Heart left ventricle (tissue), 16 donors: ENCODE measurements around the gene FLVCR1. TPM values are rescaled to one million over a fixed set of nuclear protein-coding genes. Genes with fewer than 3 reads are reported as not detected.
"Not testable (repeated sequence)": the region's sequence is repeated elsewhere in the genome, so short reads cannot be mapped to it uniquely, and the experiment has no call there.

ENCODE experiments used
- ATAC-seq, 4 donors: fragments of 200-7000 bp; cut with Tn5 transposase; one replicate each; pipeline ENCODE4 v1.9.1; 2020 to 2022; ENCODE audit warnings: moderate library complexity in 4 of 4, mild to moderate bottlenecking in 3 of 4, moderate number of reproducible peaks in 1 of 4
- DNase-seq, 5 donors: peaks; one replicate each; pipeline ENCODE4 v3.0.0-alpha.2; 2020
- H3K27ac ChIP-seq, 12 donors: fragments of 200-600 bp; sonication (generic) in 4 of 12; one replicate each; pipeline versions ENCODE4 v1.5.0 to v1.8.0; 2016 to 2022; ENCODE audit warnings: mild to moderate bottlenecking in 2 of 12
- H3K27me3 ChIP-seq, 9 donors: fragments of 200-600 bp; sonication (generic) in 2 of 9; one replicate each; pipeline versions ENCODE4 v1.5.1 to v1.8.0; 2016 to 2022; ENCODE audit warnings: mild to moderate bottlenecking in 3 of 9
- H3K36me3 ChIP-seq, 9 donors: fragments of 200-600 bp; sonication (generic) in 2 of 9; one replicate each; pipeline versions ENCODE4 v1.5.0 to v1.8.0; 2018 to 2022; ENCODE audit warnings: mild to moderate bottlenecking in 2 of 9
- H3K4me1 ChIP-seq, 12 donors: fragments of 200-600 bp; sonication (generic) in 4 of 12; one replicate each; pipeline versions ENCODE4 v1.5.0 to v1.8.0; 2016 to 2022; ENCODE audit warnings: mild to moderate bottlenecking in 3 of 12
- H3K4me3 ChIP-seq, 12 donors: fragments of 200-600 bp; sonication (generic) in 4 of 12; one replicate each; pipeline versions ENCODE4 v1.5.0 to v1.8.0; 2017 to 2022; ENCODE audit warnings: mild to moderate bottlenecking in 9 of 12, moderate library complexity in 4 of 12
- H3K9me3 ChIP-seq, 12 donors: fragments of 200-600 bp; sonication (generic) in 4 of 12; one replicate each; pipeline versions ENCODE4 v1.5.0 to v1.8.0; 2016 to 2022; ENCODE audit warnings: mild to moderate bottlenecking in 1 of 12
- CTCF ChIP-seq, 12 donors: fragments of 200-600 bp; sonication (generic) in 4 of 12; IDR thresholded peaks; one replicate each; pipeline versions ENCODE4 v1.5.0 to v1.8.0; 2018 to 2022; ENCODE audit warnings: antibody characterized with exemption in 12 of 12, mild to moderate bottlenecking in 5 of 12
- POLR2A ChIP-seq, 2 donors: fragments of 450-650 bp; IDR thresholded peaks; one replicate each; pipeline ENCODE4 v1.6.1; 2017; ENCODE audit warnings: antibody characterized with exemption in 2 of 2, mild to moderate bottlenecking in 2 of 2, moderate library complexity in 2 of 2
- WGBS, 4 donors: extraction: QIAGEN DNeasy Blood & Tissue Kit in 2 of 4; methylation state at CpG; one replicate each; pipeline versions ENCODE4 v1.1.5 to v1.1.7; 2013 to 2018; 5-methylcytosine and 5-hydroxymethylcytosine counted together
- intact Hi-C, 10 donors: fragments of 100-400 bp; cut with DNase I; formaldehyde crosslinking; loops; one replicate each; pipeline versions ENCODE4 v1.11.1 to v1.14.2; 2022
- polyA plus RNA-seq, 2 donors: library from polyadenylated mRNA; stranded (reverse); fragments of 200-250 nt; gene quantifications; one replicate each; pipeline ENCODE4 v1.2.3, GENCODE V29; 2013
- total RNA-seq, 9 donors: library from RNA; depleted of rRNA in 2 of 9; stranded (reverse); fragments of >200 nt in 2 of 9; fragmentation: NEBNext Ultra II Directional in 3 of 9; extraction: Animal tissue kit (Norgen Biotek cat#: 25700) in 3 of 9; gene quantifications; one replicate each; pipeline versions ENCODE4 v1.1.0 to v1.2.4, GENCODE V29; 2016 to 2023
- donor health status: ischemic (EF 13 %, LVEDD 7.1; RV severe dilation, severe dysfunction).
- donor health status: healthy with polysubstance abuse.
- donor health status: DM: no; HTN: yes; CAD: no.
- donor health status: DM: no; HTN: no; CAD: no.
- donor health status: ischemic (EF 25% LVEDD 6.9; RV normal size, moderate dysfunction).
- donor health status: ischemic (EF 25% LVEDD 5.7; RV mildly dilated, moderate dysfunction).
- donor health status: healthy.
- donor health status: DM: yes; HTN: yes; CAD: no.
- donor health status: ischemic (EF 35%, LVEDD 5.7; RV mildly dilated, moderate dysfunction).
- donor health status: nonischemic (EF 11% LVEDD 7.7; RV severe dilation, severe dysfunction).
- donor health status: DM: yes; HTN: yes; CAD: no.
- donor health status: PGD.
- donor health status: ischemic (EF 29% LVEDD 5.4; RV normal size, mild dysfunction).
- donor health status: nonischemic (EF 23%, LVEDD 6.1; RV moderate dilation, normal function).

The FLVCR1 gene
- total and polyA plus RNA-seq, 11 donors = 0.44 to 3.0 (median 2.4) TPM

- Histone ChIP-seq H3K27ac (no peak overlapping the region), H3K36me3 (peaks cover 0 to 20% (median 9%) of the 10 kb centered on the region in 9 donors), H3K9me3 (peaks cover 0 to 41% (median 29%) of the 10 kb centered on the region in 12 donors), H3K4me3 (no peak overlapping the region), H3K27me3 (no peaks in the 10 kb centered on the region), H3K4me1 (no peaks in the 10 kb centered on the region)
- TF ChIP-seq CTCF (IDR thresholded peaks at IDR 0.05) (no peak), POLR2A (IDR thresholded peaks at IDR 0.05) (no peak)
- intact Hi-C loops = no loop called here
- DNase-seq (no peak), ATAC-seq (no peak)
- 83 to 97% (median 94%) methylated on average over 3 of the region's 3 CpGs for WGBS, 4 donors
Measured at GRCh38 chr1:212902054-212902453, 44.0 kb downstream of the FLVCR1 start.

GRCh38 chr1:212903664-212904063 lies 45.6 kb downstream of the FLVCR1 start:
- no peak for ATAC-seq
- WGBS, 4 donors = 90 to 96% (median 92%) methylated on average over 1 of the region's 1 CpG

GRCh38 chr1:212908071-212908470 lies 50.0 kb downstream of the FLVCR1 start:
- not testable (repeated sequence) for H3K36me3 ChIP-seq
- 57 to 74% (median 62%) methylated on average over 12 of the region's 12 CpGs for WGBS, 4 donors

More at GRCh38 chr1:212903664-212904063, 45.6 kb downstream of the FLVCR1 start:
- H3K27me3 ChIP-seq = no peaks in the 10 kb centered on the region
- no peaks in the 10 kb centered on the region for H3K4me1 ChIP-seq
- peaks cover 0 to 9% (median 4%) of the 10 kb centered on the region in 9 donors for H3K36me3 ChIP-seq
- H3K9me3 ChIP-seq = peaks cover 0 to 41% (median 29%) of the 10 kb centered on the region in 12 donors
- TF ChIP-seq CTCF (IDR thresholded peaks at IDR 0.05) (no peak), POLR2A (IDR thresholded peaks at IDR 0.05) (no peak)
- no peak for DNase-seq
- intact Hi-C loops = no loop called here
- H3K4me3 ChIP-seq = no peak overlapping the region
- H3K27ac ChIP-seq = no peak overlapping the region

GRCh38 chr1:212908971-212909370 lies 50.9 kb downstream of the FLVCR1 start:
- peaks cover 0 to 10% (median 0%) of the 10 kb centered on the region in 12 donors for H3K9me3 ChIP-seq
- ATAC-seq = no peak
- intact Hi-C loops = no loop called here
- WGBS, 4 donors = 79 to 94% (median 92%) methylated on average over 2 to 3 of the region's 3 CpGs
- DNase-seq = no peak
- no peaks in the 10 kb centered on the region for H3K27me3 ChIP-seq
- H3K27ac ChIP-seq = no peak overlapping the region
- TF ChIP-seq CTCF (IDR thresholded peaks at IDR 0.05) (no peak), POLR2A (IDR thresholded peaks at IDR 0.05) (no peak)
- no peak overlapping the region for H3K4me3 ChIP-seq
- no peaks in the 10 kb centered on the region for H3K4me1 ChIP-seq
- no peaks in the 10 kb centered on the region for H3K36me3 ChIP-seq

More at GRCh38 chr1:212908071-212908470, 50.0 kb downstream of the FLVCR1 start:
- H3K9me3 ChIP-seq = peaks cover 0 to 10% (median 0%) of the 10 kb centered on the region in 12 donors
- H3K27me3 ChIP-seq, DNase-seq, H3K27ac ChIP-seq, ATAC-seq, intact Hi-C loops, H3K4me1 ChIP-seq, H3K4me3 ChIP-seq: not testable (repeated sequence)

GRCh38 chr1:212909652-212910063 lies 51.6 kb downstream of the FLVCR1 start:
- WGBS, 4 donors = 89 to 94% (median 90%) methylated on average over 3 of the region's 3 CpGs
- no peak for ATAC-seq
- H3K4me1 ChIP-seq = no peaks in the 10 kb centered on the region

GRCh38 chr1:212910213-212910612 lies 52.1 kb downstream of the FLVCR1 start:
- H3K4me3 ChIP-seq, H3K4me1 ChIP-seq, H3K36me3 ChIP-seq, H3K27ac ChIP-seq, ATAC-seq, intact Hi-C loops, H3K27me3 ChIP-seq, DNase-seq, H3K9me3 ChIP-seq: not testable (repeated sequence)
- WGBS, 4 donors = 66 to 83% (median 73%) methylated on average over 7 to 9 of the region's 10 CpGs

More at GRCh38 chr1:212909652-212910063, 51.6 kb downstream of the FLVCR1 start:
- no peak for TF ChIP-seq CTCF (IDR thresholded peaks at IDR 0.05)
- no peak for TF ChIP-seq POLR2A (IDR thresholded peaks at IDR 0.05)
- Histone ChIP-seq H3K27ac (no peak overlapping the region), H3K9me3 (peaks cover 0 to 10% (median 0%) of the 10 kb centered on the region in 12 donors), H3K4me3 (no peak overlapping the region), H3K36me3 (no peaks in the 10 kb centered on the region), H3K27me3 (no peaks in the 10 kb centered on the region)
- DNase-seq = no peak
- intact Hi-C loops = no loop called here

GRCh38 chr1:212913638-212914037 lies 55.6 kb downstream of the FLVCR1 start:
- H3K4me3 ChIP-seq, DNase-seq, intact Hi-C loops, ATAC-seq, H3K36me3 ChIP-seq, H3K27me3 ChIP-seq, H3K9me3 ChIP-seq, H3K27ac ChIP-seq: not testable (repeated sequence)
- H3K4me1 ChIP-seq = peaks cover 0 to 14% (median 0%) of the 10 kb centered on the region in 12 donors
- whole genome bisulfite sequencing, 4 donors = 76 to 87% (median 81%) methylated on average over 2 to 3 of the region's 3 CpGs
